BE2C (cell line): ENCODE data around the gene KRTAP20-3.

ENCODE experiments used
- DNase-seq: peaks from one replicate; pipeline ENCODE4 v3.0.0-alpha.2; 2020
- H3K27me3 ChIP-seq: fragments of 250-450 bp; sonication (Bioruptor Pico); 2 replicates; pipeline ENCODE4 v1.5.1; 2020; ENCODE audit warnings: mild to moderate bottlenecking
- H3K36me3 ChIP-seq: fragments of 250-450 bp; sonication (Bioruptor Pico); 2 replicates; pipeline ENCODE4 v1.5.1; 2020; ENCODE audit warnings: mild to moderate bottlenecking
- H3K4me1 ChIP-seq: fragments of 250-450 bp; sonication (Bioruptor Pico); 2 replicates; pipeline ENCODE4 v1.5.1; 2020
- H3K4me3 ChIP-seq: 2 replicates; pipeline ENCODE4 v1.5.1; 2011; ENCODE audit warnings: low read depth, low read length
- H3K9me3 ChIP-seq: fragments of 250-450 bp; sonication (Bioruptor Pico); 2 replicates; pipeline ENCODE4 v1.5.1; 2020
- CTCF ChIP-seq: IDR thresholded peaks from 2 replicates; pipeline ENCODE4 v1.5.1; 2012; ENCODE audit warnings: mild to moderate bottlenecking, low read depth, low read length

KRTAP20-3 gene

GRCh38 chr21:30628109-30628508, 14.6 kb upstream of the KRTAP20-3 start:
- H3K4me3 ChIP-seq: no peak overlapping the region

GRCh38 chr21:30629200-30629599, 13.5 kb upstream of the KRTAP20-3 start:
- no peaks in the 10 kb centered on the region for H3K36me3 ChIP-seq
- no peak for TF ChIP-seq CTCF
- no peaks in the 10 kb centered on the region for H3K4me1 ChIP-seq
- DNase-seq: no peak
- H3K4me3 ChIP-seq: no peak overlapping the region
- no peaks in the 10 kb centered on the region for H3K9me3 ChIP-seq
- H3K27me3 ChIP-seq: no peaks in the 10 kb centered on the region

More at GRCh38 chr21:30628109-30628508, 14.6 kb upstream of the KRTAP20-3 start:
- H3K36me3 ChIP-seq: no peaks in the 10 kb centered on the region
- no peaks in the 10 kb centered on the region for H3K27me3 ChIP-seq
- no peak for DNase-seq
- no peaks in the 10 kb centered on the region for H3K9me3 ChIP-seq
- TF ChIP-seq CTCF: no peak
- no peaks in the 10 kb centered on the region for H3K4me1 ChIP-seq

GRCh38 chr21:30634906-30635305, 7.8 kb upstream of the KRTAP20-3 start, which contains the start of gene KRTAP20-2:
Gene KRTAP20-2, plus strand, starts transcription at chr21:30635206. Its CDS starts 58 bp downstream, at chr21:30635264.
- no peak for DNase-seq
- no peaks in the 10 kb centered on the region for H3K4me1 ChIP-seq
- H3K27me3 ChIP-seq: no peaks in the 10 kb centered on the region
- TF ChIP-seq CTCF: no peak
- no peak within 1 kb of the TSS for H3K4me3 ChIP-seq
- H3K36me3 ChIP-seq: no peaks in the 10 kb centered on the region
- no peaks in the 10 kb centered on the region for H3K9me3 ChIP-seq

- no peaks in the 10 kb centered on the region for H3K36me3 ChIP-seq
- H3K9me3 ChIP-seq: no peaks in the 10 kb centered on the region
- H3K4me3 ChIP-seq: no peak overlapping the region
- no peak for DNase-seq
- H3K27me3 ChIP-seq: no peaks in the 10 kb centered on the region
- H3K4me1 ChIP-seq: no peaks in the 10 kb centered on the region
- TF ChIP-seq CTCF: no peak
Observed at GRCh38 chr21:30638686-30639085, 4.0 kb upstream of the KRTAP20-3 start.

GRCh38 chr21:30646904-30647414, 4.3 kb downstream of the KRTAP20-3 start:
- Histone ChIP-seq H3K9me3 (no peaks in the 10 kb centered on the region), H3K27me3 (no peaks in the 10 kb centered on the region), H3K4me1 (no peaks in the 10 kb centered on the region; the same call in 1 of the 2 replicates), H3K4me3 (no peak overlapping the region), H3K36me3 (no peaks in the 10 kb centered on the region)
- no peak for DNase-seq
- TF ChIP-seq CTCF: no peak

- TF ChIP-seq CTCF: no peak
- no peak overlapping the region for H3K4me3 ChIP-seq
- H3K27me3 ChIP-seq: no peaks in the 10 kb centered on the region
- H3K4me1 ChIP-seq: no peaks in the 10 kb centered on the region; the same call in 1 of the 2 replicates
- DNase-seq: no peak
- no peaks in the 10 kb centered on the region for H3K9me3 ChIP-seq
- H3K36me3 ChIP-seq: no peaks in the 10 kb centered on the region
Observed at GRCh38 chr21:30652891-30653290, 10.2 kb downstream of the KRTAP20-3 start.
